ENCODE measurements around the gene ZNF787.

Gene ZNF787

GRCh38 chr19:56085571-56086275, 35.4 kb downstream of the ZNF787 start:
- no peak for DNase-seq

- no peak for DNase-seq
Observed at GRCh38 chr19:56084835-56085536, 36.1 kb downstream of the ZNF787 start.

- DNase-seq = no peak
Observed at GRCh38 chr19:56083668-56084067, 37.4 kb downstream of the ZNF787 start.

GRCh38 chr19:56080669-56081401, 40.3 kb downstream of the ZNF787 start:
- DNase-seq = peak; percentile 69

GRCh38 chr19:56079609-56080008, 41.5 kb downstream of the ZNF787 start:
- no peak for DNase-seq

GRCh38 chr19:56076498-56076897, 44.6 kb downstream of the ZNF787 start:
- no peak for DNase-seq

- DNase-seq = no peak
Observed at GRCh38 chr19:56071151-56071550, 49.9 kb downstream of the ZNF787 start.

- DNase-seq = no peak
Observed at GRCh38 chr19:56069642-56070041, 51.5 kb downstream of the ZNF787 start.

- DNase-seq = peak; percentile 61
Observed at GRCh38 chr19:56066152-56067023, 54.7 kb downstream of the ZNF787 start.

- no peak for DNase-seq
Observed at GRCh38 chr19:56053596-56053995, 67.5 kb downstream of the ZNF787 start.
